ENCODE measurements around the gene SEMA3D.

The SEMA3D gene

DNA sequence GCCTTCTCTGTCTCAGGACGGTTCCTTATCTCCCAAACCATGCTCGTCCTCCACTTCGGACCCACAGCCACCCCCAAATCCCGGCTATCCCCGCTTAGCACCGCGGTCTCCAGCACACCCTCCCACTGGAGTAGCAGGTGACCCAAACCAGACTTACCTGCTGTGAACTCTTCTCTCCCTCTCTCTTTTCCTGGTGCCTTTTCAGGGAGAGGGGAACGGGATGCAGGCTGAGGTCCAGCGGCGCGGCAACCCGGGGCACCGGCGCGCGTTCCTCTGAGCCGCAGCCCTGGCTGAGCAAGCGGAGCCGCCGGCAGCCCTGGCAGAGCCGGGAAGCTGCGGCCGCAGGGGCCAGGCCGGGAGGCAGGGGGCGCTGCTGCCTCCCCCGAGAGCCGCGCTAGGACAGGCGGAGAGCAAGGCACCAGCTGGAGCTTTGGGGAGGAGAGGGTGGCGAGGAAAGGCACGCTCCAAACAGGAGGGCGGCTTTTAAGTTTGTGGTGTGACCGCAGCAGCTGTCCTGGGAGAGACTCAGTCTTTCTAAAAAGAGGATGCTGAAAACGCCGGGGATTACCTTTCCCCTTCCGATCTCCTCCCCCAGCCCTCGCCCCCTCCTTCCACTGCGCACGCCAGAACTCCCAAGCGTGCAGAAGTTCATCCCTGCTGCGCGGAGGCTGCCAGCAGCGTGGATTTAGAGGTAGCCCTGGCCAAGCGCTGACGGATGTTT is at the start of gene SEMA3D:
Gene SEMA3D, minus strand, starts transcription at position 536 of the 721 bp plus-strand sequence. CDS start 65,165 bp downstream, outside the sequence.
- Histone ChIP-seq H3K4me1 (ENCODE audit: control insufficient read depth, low read depth, low read length) (peaks cover 12% of the 10 kb centered on the region), H3K9me3 (ENCODE audit: control insufficient read depth, low read depth, low read length) (no peaks in the 10 kb centered on the region), H3K27ac (ENCODE audit: low read length) (no peak within 1 kb of the TSS), H3K4me3 (ENCODE audit: low read length) (peak within 1 kb of the TSS; percentile 92), H3K27me3 (ENCODE audit: control insufficient read depth, insufficient read depth, low read length) (peaks cover 43% of the 10 kb centered on the region), H3K36me3 (ENCODE audit: control insufficient read depth, low read depth, low read length) (no peaks in the 10 kb centered on the region), H3K9ac (ENCODE audit: low read length) (peak within 1 kb of the TSS; percentile 21)

DNA sequence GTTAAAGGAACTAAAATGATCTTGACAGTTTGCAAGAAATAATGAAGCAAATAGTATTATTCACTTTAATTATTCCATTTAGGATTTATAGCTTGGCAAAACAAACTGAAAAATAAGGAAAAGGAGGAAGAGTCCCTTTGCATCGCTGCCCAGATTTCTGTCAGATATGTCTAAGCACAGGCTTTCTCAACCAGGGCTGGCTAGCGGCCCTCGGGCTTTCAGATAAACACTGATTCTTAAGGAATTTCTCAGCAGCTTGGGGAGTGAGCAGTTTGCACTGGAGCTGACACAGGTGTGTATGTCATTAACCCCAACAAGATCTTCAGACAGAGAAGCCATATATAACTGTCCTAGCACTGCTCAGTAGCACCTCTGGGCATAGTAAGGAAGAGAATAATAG is 47.9 kb upstream of the SEMA3D start:
- no peaks in the 10 kb centered on the region for H3K36me3 ChIP-seq (ENCODE audit: control insufficient read depth, low read depth, low read length)
- H3K27ac ChIP-seq (ENCODE audit: low read length) = no peak overlapping the region
- no peaks in the 10 kb centered on the region for H3K9me3 ChIP-seq (ENCODE audit: control insufficient read depth, low read depth, low read length)
- no peak overlapping the region for H3K4me3 ChIP-seq (ENCODE audit: low read length)
- no peak overlapping the region for H3K9ac ChIP-seq (ENCODE audit: low read length)
- no peaks in the 10 kb centered on the region for H3K4me1 ChIP-seq (ENCODE audit: control insufficient read depth, low read depth, low read length)
- no peaks in the 10 kb centered on the region for H3K27me3 ChIP-seq (ENCODE audit: control insufficient read depth, insufficient read depth, low read length)

DNA sequence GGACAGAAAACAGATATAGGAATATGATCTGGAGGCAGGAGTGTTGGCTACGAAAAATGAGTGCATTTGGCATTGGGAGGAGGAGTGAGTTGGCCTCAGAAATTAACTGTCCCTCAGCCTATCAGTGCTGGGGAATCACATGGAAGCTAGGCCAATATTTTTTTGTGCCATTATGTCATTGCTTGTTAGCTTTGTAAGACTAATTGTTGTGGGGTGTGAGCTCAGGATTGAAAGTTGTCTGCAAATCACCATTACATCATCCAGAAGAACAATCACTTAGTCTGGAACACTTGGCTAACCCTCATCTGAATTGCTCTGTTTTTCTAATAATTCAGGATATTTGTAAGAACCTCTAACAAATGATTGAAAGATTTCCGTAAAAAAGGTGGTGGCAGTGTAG is 45.2 kb upstream of the SEMA3D start:
- H3K36me3 ChIP-seq (ENCODE audit: control insufficient read depth, low read depth, low read length) = no peaks in the 10 kb centered on the region
- H3K4me1 ChIP-seq (ENCODE audit: control insufficient read depth, low read depth, low read length) = no peaks in the 10 kb centered on the region
- H3K4me3 ChIP-seq (ENCODE audit: low read length) = no peak overlapping the region
- no peaks in the 10 kb centered on the region for H3K27me3 ChIP-seq (ENCODE audit: control insufficient read depth, insufficient read depth, low read length)
- no peak overlapping the region for H3K9ac ChIP-seq (ENCODE audit: low read length)
- H3K27ac ChIP-seq (ENCODE audit: low read length) = no peak overlapping the region
- H3K9me3 ChIP-seq (ENCODE audit: control insufficient read depth, low read depth, low read length) = no peaks in the 10 kb centered on the region

DNA sequence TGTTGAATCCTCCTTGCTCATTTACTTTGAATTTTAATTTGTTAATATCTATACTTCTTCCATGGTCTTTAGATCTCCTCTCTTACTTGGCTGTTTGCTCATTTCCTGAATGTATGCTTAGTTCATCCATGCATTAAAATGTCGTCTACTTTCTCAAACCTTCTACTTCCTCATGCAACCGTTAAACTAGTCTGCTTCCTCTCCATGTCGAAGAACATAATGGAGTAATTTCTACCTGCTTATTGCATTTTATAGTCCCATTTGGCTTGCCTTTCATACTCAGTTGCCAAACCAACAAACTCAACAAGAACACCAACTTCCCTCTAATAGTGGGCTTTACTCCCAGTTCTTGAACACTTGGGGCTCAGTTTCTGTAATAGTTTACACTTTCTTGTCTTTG is 43.8 kb upstream of the SEMA3D start:
- H3K9me3 ChIP-seq (ENCODE audit: control insufficient read depth, low read depth, low read length) = no peaks in the 10 kb centered on the region
- H3K4me3 ChIP-seq (ENCODE audit: low read length) = no peak overlapping the region
- H3K36me3 ChIP-seq (ENCODE audit: control insufficient read depth, low read depth, low read length) = no peaks in the 10 kb centered on the region
- H3K9ac ChIP-seq (ENCODE audit: low read length) = no peak overlapping the region
- no peaks in the 10 kb centered on the region for H3K4me1 ChIP-seq (ENCODE audit: control insufficient read depth, low read depth, low read length)
- H3K27ac ChIP-seq (ENCODE audit: low read length) = no peak overlapping the region
- no peaks in the 10 kb centered on the region for H3K27me3 ChIP-seq (ENCODE audit: control insufficient read depth, insufficient read depth, low read length)

DNA sequence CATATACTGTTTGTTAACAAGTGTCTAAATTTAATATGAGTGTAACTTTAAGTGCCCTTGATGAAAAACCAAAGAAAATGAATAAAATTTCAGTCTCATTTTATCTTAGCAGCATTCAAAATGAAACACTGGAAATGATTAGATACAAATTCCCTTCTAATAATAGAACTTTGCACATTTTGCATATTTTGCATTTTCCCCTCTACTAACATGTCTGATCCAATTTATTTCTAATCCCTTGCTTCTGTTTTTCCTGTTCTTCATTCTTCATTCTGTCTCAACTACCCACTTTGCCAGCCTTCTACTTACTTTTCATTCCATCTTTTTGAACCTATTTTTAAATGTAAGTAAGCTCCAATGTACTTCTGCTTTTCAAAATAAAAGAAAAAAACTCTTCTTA is 42.7 kb upstream of the SEMA3D start:
- no peaks in the 10 kb centered on the region for H3K4me1 ChIP-seq (ENCODE audit: control insufficient read depth, low read depth, low read length)
- no peak overlapping the region for H3K4me3 ChIP-seq (ENCODE audit: low read length)
- no peaks in the 10 kb centered on the region for H3K9me3 ChIP-seq (ENCODE audit: control insufficient read depth, low read depth, low read length)
- no peaks in the 10 kb centered on the region for H3K27me3 ChIP-seq (ENCODE audit: control insufficient read depth, insufficient read depth, low read length)
- H3K9ac ChIP-seq (ENCODE audit: low read length) = no peak overlapping the region
- no peak overlapping the region for H3K27ac ChIP-seq (ENCODE audit: low read length)
- no peaks in the 10 kb centered on the region for H3K36me3 ChIP-seq (ENCODE audit: control insufficient read depth, low read depth, low read length)

DNA sequence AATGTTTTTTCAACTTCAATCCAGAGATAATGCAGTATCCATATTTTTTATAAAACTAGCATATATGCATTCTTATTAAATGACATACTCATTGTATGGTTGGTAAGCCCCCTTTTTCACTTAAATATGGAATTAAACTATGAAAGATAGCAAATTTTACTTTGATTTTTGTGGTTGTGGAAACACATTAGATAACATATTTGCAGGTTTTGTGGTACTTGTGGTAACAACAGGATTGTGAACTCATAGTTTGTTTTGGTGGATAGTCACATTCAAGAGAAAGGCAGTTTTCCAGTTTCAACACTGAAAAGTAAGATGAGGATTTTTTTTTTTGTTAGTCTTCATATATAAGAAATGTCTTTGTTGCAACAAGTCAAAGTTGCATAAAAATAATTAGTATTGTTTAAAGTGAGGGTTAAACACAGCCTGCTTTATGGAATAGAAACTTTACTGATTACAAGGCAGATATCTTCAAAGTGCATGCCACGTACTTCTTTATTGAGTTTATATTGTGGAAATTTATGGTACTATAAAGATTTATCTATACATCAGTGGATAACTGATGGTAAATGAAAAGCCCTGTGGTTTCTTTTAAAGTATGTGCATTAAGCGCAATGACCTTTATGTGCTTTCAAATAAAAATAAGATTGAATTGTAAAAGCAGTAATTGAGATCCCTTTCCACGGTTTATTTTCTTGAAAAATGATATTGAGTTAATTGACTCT is 39.7 kb upstream of the SEMA3D start:
- no peaks in the 10 kb centered on the region for H3K9me3 ChIP-seq (ENCODE audit: control insufficient read depth, low read depth, low read length)
- no peaks in the 10 kb centered on the region for H3K36me3 ChIP-seq (ENCODE audit: control insufficient read depth, low read depth, low read length)
- no peak overlapping the region for H3K9ac ChIP-seq (ENCODE audit: low read length)
- H3K4me1 ChIP-seq (ENCODE audit: control insufficient read depth, low read depth, low read length) = no peaks in the 10 kb centered on the region
- H3K27ac ChIP-seq (ENCODE audit: low read length) = no peak overlapping the region
- H3K27me3 ChIP-seq (ENCODE audit: control insufficient read depth, insufficient read depth, low read length) = no peaks in the 10 kb centered on the region
- no peak overlapping the region for H3K4me3 ChIP-seq (ENCODE audit: low read length)

DNA sequence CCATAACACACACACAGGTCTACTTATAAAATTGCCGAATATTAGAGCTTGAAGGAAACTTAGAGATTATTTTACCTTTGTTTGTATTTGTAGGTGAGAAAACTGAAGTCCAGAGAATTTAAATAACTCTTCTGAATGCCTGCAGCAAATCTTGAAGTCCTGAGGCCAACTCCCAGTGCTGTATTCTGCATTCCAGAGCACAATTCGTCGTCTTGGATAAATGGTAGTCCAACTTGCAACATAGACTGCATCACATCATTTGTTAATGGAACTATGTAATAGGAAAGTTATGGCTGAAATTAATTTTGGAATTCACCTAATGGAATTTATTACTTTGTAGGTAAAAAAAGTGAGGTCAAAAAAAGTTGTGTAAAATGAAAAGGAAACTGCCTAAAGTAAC is 37.3 kb upstream of the SEMA3D start:
- H3K4me1 ChIP-seq (ENCODE audit: control insufficient read depth, low read depth, low read length) = no peaks in the 10 kb centered on the region
- no peaks in the 10 kb centered on the region for H3K36me3 ChIP-seq (ENCODE audit: control insufficient read depth, low read depth, low read length)
- no peaks in the 10 kb centered on the region for H3K9me3 ChIP-seq (ENCODE audit: control insufficient read depth, low read depth, low read length)

DNA sequence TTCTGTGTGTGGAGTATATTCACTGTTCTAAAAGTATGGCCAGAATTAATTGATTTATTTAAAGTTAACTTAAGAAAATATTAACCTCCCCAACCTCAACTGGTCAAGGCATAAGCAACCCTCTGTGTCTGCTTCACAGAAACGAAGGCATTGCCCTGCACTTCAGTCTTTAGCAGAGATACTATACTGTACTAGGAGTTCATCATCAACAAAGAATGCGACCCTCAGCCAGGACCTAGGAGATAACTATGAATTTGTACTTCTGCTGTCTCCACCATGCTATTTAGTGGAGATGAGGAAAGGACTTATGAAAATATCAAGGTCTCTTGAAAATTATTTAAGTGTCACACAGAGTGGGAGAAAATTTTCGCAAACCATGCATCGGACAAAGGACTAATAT is 35.7 kb upstream of the SEMA3D start:
- Histone ChIP-seq H3K9ac (ENCODE audit: low read length) (no peak overlapping the region), H3K27me3 (ENCODE audit: control insufficient read depth, insufficient read depth, low read length) (no peaks in the 10 kb centered on the region), H3K36me3 (ENCODE audit: control insufficient read depth, low read depth, low read length) (no peaks in the 10 kb centered on the region), H3K4me3 (ENCODE audit: low read length) (no peak overlapping the region), H3K9me3 (ENCODE audit: control insufficient read depth, low read depth, low read length) (no peaks in the 10 kb centered on the region), H3K4me1 (ENCODE audit: control insufficient read depth, low read depth, low read length) (no peaks in the 10 kb centered on the region), H3K27ac (ENCODE audit: low read length) (no peak overlapping the region)

More for the DNA sequence above, 37.3 kb upstream of the SEMA3D start:
- H3K27me3 ChIP-seq (ENCODE audit: control insufficient read depth, insufficient read depth, low read length) = no peaks in the 10 kb centered on the region
- H3K9ac ChIP-seq (ENCODE audit: low read length) = no peak overlapping the region
- no peak overlapping the region for H3K27ac ChIP-seq (ENCODE audit: low read length)
- H3K4me3 ChIP-seq (ENCODE audit: low read length) = no peak overlapping the region

DNA sequence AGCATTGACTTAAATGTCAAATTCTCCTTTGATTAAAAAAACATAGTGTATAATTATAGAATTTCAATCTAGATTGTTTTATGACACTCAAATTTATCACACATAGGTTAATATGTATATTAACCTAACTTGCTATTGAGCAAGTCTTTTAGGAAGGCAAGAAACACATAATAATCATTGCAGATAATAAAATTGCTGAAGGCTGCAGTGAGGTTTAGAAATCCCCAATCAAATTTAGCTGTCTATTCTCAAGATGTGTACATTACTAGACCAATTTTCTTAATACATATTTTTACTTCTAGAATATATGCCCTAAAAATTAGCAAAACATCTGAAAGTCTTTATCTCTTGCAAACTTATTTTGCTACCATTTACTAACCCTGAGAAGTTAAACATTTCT is 34.9 kb upstream of the SEMA3D start:
- no peak overlapping the region for H3K4me3 ChIP-seq (ENCODE audit: low read length)
- H3K9me3 ChIP-seq (ENCODE audit: control insufficient read depth, low read depth, low read length) = no peaks in the 10 kb centered on the region
- no peaks in the 10 kb centered on the region for H3K36me3 ChIP-seq (ENCODE audit: control insufficient read depth, low read depth, low read length)
- no peak overlapping the region for H3K27ac ChIP-seq (ENCODE audit: low read length)
- no peaks in the 10 kb centered on the region for H3K27me3 ChIP-seq (ENCODE audit: control insufficient read depth, insufficient read depth, low read length)
- no peak overlapping the region for H3K9ac ChIP-seq (ENCODE audit: low read length)
- no peaks in the 10 kb centered on the region for H3K4me1 ChIP-seq (ENCODE audit: control insufficient read depth, low read depth, low read length)

DNA sequence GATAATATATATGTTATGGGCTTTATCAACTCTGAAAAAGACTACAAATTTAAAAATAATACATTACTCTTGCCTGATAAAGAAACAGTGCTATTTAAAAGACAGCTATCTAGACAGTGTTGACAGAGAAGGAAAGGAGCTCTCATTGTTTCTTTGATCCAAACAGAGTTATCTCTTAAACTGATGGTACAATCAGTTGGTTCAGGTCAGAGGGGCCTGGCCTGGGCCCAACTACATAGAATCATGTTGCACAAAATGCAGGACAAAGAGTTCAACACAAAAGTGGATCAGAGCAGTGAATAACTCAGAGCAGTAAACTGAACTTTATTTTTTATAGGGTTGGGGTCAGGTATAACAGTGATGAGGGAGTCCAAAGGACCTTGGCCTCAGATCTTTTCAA is 33.8 kb upstream of the SEMA3D start:
- no peaks in the 10 kb centered on the region for H3K9me3 ChIP-seq (ENCODE audit: control insufficient read depth, low read depth, low read length)
- no peaks in the 10 kb centered on the region for H3K27me3 ChIP-seq (ENCODE audit: control insufficient read depth, insufficient read depth, low read length)
- H3K27ac ChIP-seq (ENCODE audit: low read length) = no peak overlapping the region
- H3K9ac ChIP-seq (ENCODE audit: low read length) = no peak overlapping the region
- no peaks in the 10 kb centered on the region for H3K4me1 ChIP-seq (ENCODE audit: control insufficient read depth, low read depth, low read length)
- no peak overlapping the region for H3K4me3 ChIP-seq (ENCODE audit: low read length)
- no peaks in the 10 kb centered on the region for H3K36me3 ChIP-seq (ENCODE audit: control insufficient read depth, low read depth, low read length)

DNA sequence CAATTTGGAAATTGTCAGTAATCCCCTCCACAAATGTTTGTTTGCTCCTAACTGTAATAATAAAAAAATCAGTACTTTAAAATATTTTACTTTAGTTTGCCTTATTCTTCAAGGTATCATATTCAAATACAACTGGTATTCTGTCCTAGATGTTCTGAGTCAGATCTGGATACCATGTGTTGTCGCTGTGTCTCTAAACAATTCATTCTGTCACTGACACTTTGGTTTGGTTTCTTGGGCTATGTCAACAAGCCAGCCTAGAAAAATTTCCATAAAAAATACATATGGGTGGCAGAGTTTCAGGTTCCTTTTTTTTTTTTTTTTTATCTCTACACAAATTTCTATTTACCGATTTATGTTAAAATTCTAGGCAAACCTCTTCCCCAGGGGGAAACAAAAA is 33.2 kb upstream of the SEMA3D start:
- H3K27me3 ChIP-seq (ENCODE audit: control insufficient read depth, insufficient read depth, low read length) = no peaks in the 10 kb centered on the region
- H3K9ac ChIP-seq (ENCODE audit: low read length) = no peak overlapping the region
- H3K4me3 ChIP-seq (ENCODE audit: low read length) = no peak overlapping the region
- H3K27ac ChIP-seq (ENCODE audit: low read length) = no peak overlapping the region
- no peaks in the 10 kb centered on the region for H3K36me3 ChIP-seq (ENCODE audit: control insufficient read depth, low read depth, low read length)
- H3K9me3 ChIP-seq (ENCODE audit: control insufficient read depth, low read depth, low read length) = no peaks in the 10 kb centered on the region
- H3K4me1 ChIP-seq (ENCODE audit: control insufficient read depth, low read depth, low read length) = no peaks in the 10 kb centered on the region

DNA sequence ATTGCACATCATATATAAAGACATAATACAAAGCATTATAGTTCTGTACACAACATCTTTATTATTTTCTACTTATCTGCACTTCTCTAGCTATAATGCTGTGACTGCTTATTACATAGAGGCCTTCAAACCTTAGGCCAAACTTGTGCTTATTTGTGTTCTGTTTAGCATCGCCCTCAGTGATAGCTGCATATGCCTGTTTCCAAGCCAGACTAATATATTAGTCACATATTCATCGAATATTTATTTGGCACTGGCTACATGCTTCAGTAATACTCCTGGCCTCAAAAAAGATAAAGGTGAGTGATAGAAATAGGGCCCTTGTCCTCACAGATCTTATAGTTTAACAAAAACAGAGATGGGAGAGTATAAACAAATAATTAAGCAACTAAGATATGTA is 30.2 kb upstream of the SEMA3D start:
- Histone ChIP-seq H3K36me3 (ENCODE audit: control insufficient read depth, low read depth, low read length) (no peaks in the 10 kb centered on the region), H3K27me3 (ENCODE audit: control insufficient read depth, insufficient read depth, low read length) (no peaks in the 10 kb centered on the region), H3K9me3 (ENCODE audit: control insufficient read depth, low read depth, low read length) (no peaks in the 10 kb centered on the region), H3K4me1 (ENCODE audit: control insufficient read depth, low read depth, low read length) (no peaks in the 10 kb centered on the region), H3K27ac (ENCODE audit: low read length) (no peak overlapping the region), H3K9ac (ENCODE audit: low read length) (no peak overlapping the region), H3K4me3 (ENCODE audit: low read length) (no peak overlapping the region)

Measured in iPS-18a (cell line).